Measurements from ENCODE around the gene LRRC63.

- no peak for TF ChIP-seq POLR2A (IDR thresholded peaks at IDR 0.05)
- TF ChIP-seq, protein P1, sequence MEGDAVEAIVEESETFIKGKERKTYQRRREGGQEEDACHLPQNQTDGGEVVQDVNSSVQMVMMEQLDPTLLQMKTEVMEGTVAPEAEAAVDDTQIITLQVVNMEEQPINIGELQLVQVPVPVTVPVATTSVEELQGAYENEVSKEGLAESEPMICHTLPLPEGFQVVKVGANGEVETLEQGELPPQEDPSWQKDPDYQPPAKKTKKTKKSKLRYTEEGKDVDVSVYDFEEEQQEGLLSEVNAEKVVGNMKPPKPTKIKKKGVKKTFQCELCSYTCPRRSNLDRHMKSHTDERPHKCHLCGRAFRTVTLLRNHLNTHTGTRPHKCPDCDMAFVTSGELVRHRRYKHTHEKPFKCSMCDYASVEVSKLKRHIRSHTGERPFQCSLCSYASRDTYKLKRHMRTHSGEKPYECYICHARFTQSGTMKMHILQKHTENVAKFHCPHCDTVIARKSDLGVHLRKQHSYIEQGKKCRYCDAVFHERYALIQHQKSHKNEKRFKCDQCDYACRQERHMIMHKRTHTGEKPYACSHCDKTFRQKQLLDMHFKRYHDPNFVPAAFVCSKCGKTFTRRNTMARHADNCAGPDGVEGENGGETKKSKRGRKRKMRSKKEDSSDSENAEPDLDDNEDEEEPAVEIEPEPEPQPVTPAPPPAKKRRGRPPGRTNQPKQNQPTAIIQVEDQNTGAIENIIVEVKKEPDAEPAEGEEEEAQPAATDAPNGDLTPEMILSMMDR (IDR thresholded peaks at IDR 0.05) = no peak
These were observed 47.1 kb upstream of the LRRC63 start for GRCh38 chr13:46164661-46165060.

All from thyroid gland (tissue), 4 donors.